K562 (cell line): ENCODE measurements around the gene HMX3. TPM values are rescaled to one million over a fixed set of nuclear protein-coding genes. Genes with fewer than 3 reads are reported as not detected.

Source experiments
- ATAC-seq: fragments of 200-7000 bp; cut with Tn5 transposase; 3 replicates; pipeline ENCODE4 v1.9.1; 2020; ENCODE audit warnings: moderate library complexity
- BruUV-seq: library from RNA; stranded (reverse); fragments of 400-500 nt; replicated peaks from 2 replicates; lab custom pipeline; 2021; lab: Mats Ljungman, UMichigan
- CTCF ChIA-PET: fragments of 300-600 bp; formaldehyde crosslinking; extraction: SDS; loops from one replicate; lab custom pipeline; 2021; ENCODE audit warnings: low intra/inter-chr PET ratio; lab: Yijun Ruan, JAX
- POLR2A ChIA-PET: fragments of 300-600, 350-650 bp; sonication (Branson Sonifier 250); formaldehyde crosslinking; extraction: SDS; loops from one replicate; lab custom pipeline; 2021; ENCODE audit warnings: antibody characterized with exemption, inconsistent platforms; lab: Yijun Ruan, JAX
- DNase-seq, 4 experiments: peaks; one replicate each; pipeline versions ENCODE4 v3.0.0 to v3.0.0-alpha.2; 2011 to 2018; ENCODE audit warnings: low spot score in 3 of 4, mixed read lengths in 3 of 4; ENCODE audit errors: extremely low read depth in 1 of 4
- FAIRE-seq: peaks from 2 replicates; lab custom pipeline; 2011; peaks lifted over from hg19 to GRCh38; lab: Jason Lieb, UNC
- H2AFZ ChIP-seq: 2 replicates; pipeline ENCODE4 v1.6.0; 2011; ENCODE audit warnings: low read depth, low read length, control low read depth, inconsistent platforms
- H3K27ac ChIP-seq: fragments of 200-600 bp; 3 replicates; pipeline ENCODE4 v1.8.0; 2011; ENCODE audit warnings: low read depth, mild to moderate bottlenecking, control low read depth, inconsistent platforms, low read length, moderate library complexity, mixed read lengths; ENCODE audit errors: extremely low read depth
- H3K27me3 ChIP-seq, 2 experiments: fragments of 300-600 bp in 1 of 2; 2 replicates in 1 of 2; 3 replicates in 1 of 2; pipeline versions ENCODE4 v1.6.0 to v1.8.0; 2011; ENCODE audit warnings: inconsistent platforms in 2 of 2, low read length in 2 of 2, mild to moderate bottlenecking in 1 of 2, mixed read lengths in 1 of 2, moderate library complexity in 1 of 2; ENCODE audit not compliant: control insufficient read depth in 2 of 2, insufficient read depth in 2 of 2
- H3K36me3 ChIP-seq: fragments of 300-600 bp; 3 replicates; pipeline ENCODE4 v1.8.0; 2011; ENCODE audit warnings: mild to moderate bottlenecking, low read length, inconsistent platforms; ENCODE audit not compliant: control insufficient read depth, insufficient read depth
- H3K4me1 ChIP-seq, 2 experiments: fragments of 200-600 bp in 1 of 2; replicated peaks in 1 of 2; 2 replicates in 1 of 2; 3 replicates in 1 of 2; pipeline versions ENCODE4 v1.5.1 to v1.8.0; 2011; ENCODE audit warnings: inconsistent platforms in 2 of 2, low read length in 2 of 2, mild to moderate bottlenecking in 1 of 2, mixed read lengths in 1 of 2, moderate library complexity in 1 of 2; ENCODE audit not compliant: control insufficient read depth in 2 of 2, insufficient read depth in 2 of 2
- H3K4me2 ChIP-seq: 2 replicates; pipeline ENCODE4 v1.6.1; 2011; ENCODE audit warnings: low read length, control low read depth, inconsistent platforms, mixed read lengths; ENCODE audit not compliant: insufficient read depth
- H3K4me3 ChIP-seq: fragments of 200-600 bp; sonication (generic), shearing (Covaris generic); 2 replicates; pipeline ENCODE4 v1.5.1; 2016; ENCODE audit warnings: control low read depth, inconsistent platforms
- H3K79me2 ChIP-seq: fragments of 200-600 bp; 3 replicates; pipeline ENCODE4 v1.8.0; 2011; ENCODE audit warnings: low read length, inconsistent platforms; ENCODE audit not compliant: control insufficient read depth, insufficient read depth
- H3K9ac ChIP-seq, 2 experiments: 2 replicates each; pipeline versions ENCODE4 v1.6.0 to v1.6.1; 2011; ENCODE audit warnings: low read depth in 2 of 2, low read length in 2 of 2, control low read depth in 1 of 2, inconsistent platforms in 1 of 2, mild to moderate bottlenecking in 1 of 2, mixed read lengths in 1 of 2; ENCODE audit not compliant: insufficient read depth in 1 of 2
- H3K9me1 ChIP-seq: one replicate; pipeline ENCODE4 v1.6.0; 2011; ENCODE audit warnings: inconsistent platforms, mild to moderate bottlenecking, low read length, moderate library complexity; ENCODE audit not compliant: control insufficient read depth, insufficient read depth
- H3K9me3 ChIP-seq: replicated peaks from 2 replicates; pipeline ENCODE4 v1.5.1; 2011; ENCODE audit warnings: low read depth, low read length, inconsistent platforms; ENCODE audit not compliant: control insufficient read depth, insufficient read depth
- H4K20me1 ChIP-seq: replicated peaks from 2 replicates; pipeline ENCODE4 v1.6.1; 2011; ENCODE audit warnings: low read length, inconsistent platforms, mixed read lengths; ENCODE audit not compliant: control insufficient read depth, insufficient read depth
- NR4A1 ChIP-seq, 2 experiments: fragments of 250-450 bp in 1 of 2; fragments of 450-650 bp in 1 of 2; sonication (Bioruptor Pico) in 1 of 2; IDR thresholded peaks; 2 replicates each; pipeline versions ENCODE4 v1.4.0 to v1.6.1; 2016 to 2020; ENCODE audit warnings: mild to moderate bottlenecking in 2 of 2, missing compliant biosample characterization in 1 of 2, missing genetic modification characterization in 1 of 2, moderate library complexity in 1 of 2
- POU5F1 ChIP-seq: fragments of 150-350 bp; IDR thresholded peaks from 2 replicates; pipeline ENCODE4 v1.6.1; 2014; ENCODE audit warnings: borderline replicate concordance, low read length, low read depth, mild to moderate bottlenecking; ENCODE audit not compliant: partially characterized antibody
- SRF ChIP-seq, 2 experiments: fragments of 250-450, 450-650 bp in 1 of 2; sonication (Bioruptor Pico) in 1 of 2; sonication (generic) in 1 of 2; formaldehyde crosslinking; IDR thresholded peaks; 2 replicates each; pipeline versions ENCODE4 v1.5.0 to v1.5.1; 2020 to 2022; ENCODE audit warnings: mild to moderate bottlenecking in 1 of 2, missing genetic modification reagents in 1 of 2
- SRSF7 ChIP-seq: fragments of 200-400 bp; formaldehyde crosslinking; optimal IDR thresholded peaks from 2 replicates; pipeline ENCODE3; 2017; ENCODE audit warnings: mild to moderate bottlenecking, low read depth, low read length
- WGBS: fragments of 100-300 bp; shearing (Covaris generic); methylation state at CpG from one replicate; pipeline ENCODE4 v1.1.6; 2016; ENCODE audit warnings: low coverage, mixed read lengths; ENCODE audit not compliant: insufficient coverage; ENCODE audit errors: missing lambda C conversion rate; 5-methylcytosine and 5-hydroxymethylcytosine counted together
- in situ Hi-C: fragments of 300-500 bp; cut with MboI; formaldehyde crosslinking; loops from 4 replicates; pipeline ENCODE4 v1.15.0; 2018; ENCODE audit warnings: inconsistent platforms, mixed read lengths
- intact Hi-C: fragments of 100-400 bp; cut with micrococcal nuclease; formaldehyde crosslinking; loops from 2 replicates; pipeline ENCODE4 v1.14.2; 2022
- polyA plus RNA-seq, 8 experiments: library from polyadenylated mRNA; depleted of rRNA in 4 of 8; stranded (reverse) in 5 of 8; unstranded in 3 of 8; fragments of >200 nt; fragmentation: Nextera tagmentation in 2 of 8; fragmentation: Illumina TruSeq in 1 of 8; extraction: Ambion mirVana in 2 of 8; extraction: Trizol in 1 of 8; gene quantifications; 2 replicates each; pipeline versions ENCODE4 v1.2.1 to v1.2.3, GENCODE V29; 2011 to 2014; ENCODE audit warnings: inconsistent platforms in 1 of 8, missing spikeins in 1 of 8
- total RNA-seq, 7 experiments: library from RNA; depleted of rRNA in 6 of 7; stranded (reverse); fragments of >200 nt in 6 of 7; fragmentation: Illumina TruSeq in 2 of 7; extraction: Trizol in 2 of 7; gene quantifications; 2 replicates each; pipeline versions ENCODE4 v1.2.1 to v1.2.3, GENCODE V29; 2011 to 2021; ENCODE audit warnings: low replicate concordance in 1 of 7

The HMX3 gene
- total and polyA plus RNA-seq, 9 of the 15 experiments (the other 6 are each of a cell fraction or from before 2014, with no cell fraction given) = 0.55 to 43.5 (median 7.4) TPM; not detected in 2

GRCh38 chr10:123149162-123149567, 13.4 kb downstream of the HMX3 start:
- ChIA-PET POLR2A (interaction anchor here (1.9 kb wide), 1 partner anchor 10 kb away, joined by 6 read pairs; no protein-coding TSS in a partner anchor), CTCF (no interaction called here)
- DNase-seq (no peak), FAIRE-seq (no peak), ATAC-seq (no peak)
- 34% methylated on average over 5 of the region's 12 CpGs for WGBS
- Histone ChIP-seq H3K36me3 (no peaks in the 10 kb centered on the region), H4K20me1 (no peaks in the 10 kb centered on the region), H3K4me2 (no peak overlapping the region), H3K9me1 (no peaks in the 10 kb centered on the region), H3K79me2 (peaks cover under 1% of the 10 kb centered on the region; the same call in 2 of the 3 replicates), H3K27ac (no peak overlapping the region), H2AFZ (no peak overlapping the region), H3K9me3 (no peaks in the 10 kb centered on the region), H3K4me1 (peaks cover 12 to 23% of the 10 kb centered on the region in 2 experiments; a peak in 4 of 5 replicates), H3K9ac (no peak overlapping the region), H3K27me3 (no peaks in the 10 kb centered on the region), H3K4me3 (no peak overlapping the region)
- in situ Hi-C loops (no loop called here), intact Hi-C loops (no loop called here)
- TF ChIP-seq NR4A1 (CRISPR knock-in tag; IDR thresholded peaks at IDR 0.05) (no peak), NR4A1 (tag; IDR thresholded peaks at IDR 0.05) (no peak), SRF (CRISPR knock-in tag; IDR thresholded peaks at IDR 0.05) (no peak), SRSF7 (no peak), POU5F1 (no peak)
- no TSS peak for BruUV-seq
